Thyroid gland (tissue), 4 donors: ENCODE data around the gene EPHA8.

Source experiments
- POLR2A ChIP-seq, 2 donors: fragments of 450-650 bp; IDR thresholded peaks; one replicate each; pipeline ENCODE4 v1.6.1; 2017; ENCODE audit warnings: antibody characterized with exemption in 2 of 2, mild to moderate bottlenecking in 2 of 2, moderate library complexity in 1 of 2
- TF ChIP-seq, protein P1 (sequence below), 6 experiments: fragments of 200-600 bp in 3 of 6; fragments of 450-650 bp in 3 of 6; sonication (generic) in 3 of 6; IDR thresholded peaks; one replicate each; pipeline ENCODE4 v1.5.1; 2016 to 2019; ENCODE audit warnings: antibody characterized with exemption in 6 of 6, mild to moderate bottlenecking in 2 of 6, inconsistent platforms in 1 of 6, moderate library complexity in 1 of 6

DNA sequence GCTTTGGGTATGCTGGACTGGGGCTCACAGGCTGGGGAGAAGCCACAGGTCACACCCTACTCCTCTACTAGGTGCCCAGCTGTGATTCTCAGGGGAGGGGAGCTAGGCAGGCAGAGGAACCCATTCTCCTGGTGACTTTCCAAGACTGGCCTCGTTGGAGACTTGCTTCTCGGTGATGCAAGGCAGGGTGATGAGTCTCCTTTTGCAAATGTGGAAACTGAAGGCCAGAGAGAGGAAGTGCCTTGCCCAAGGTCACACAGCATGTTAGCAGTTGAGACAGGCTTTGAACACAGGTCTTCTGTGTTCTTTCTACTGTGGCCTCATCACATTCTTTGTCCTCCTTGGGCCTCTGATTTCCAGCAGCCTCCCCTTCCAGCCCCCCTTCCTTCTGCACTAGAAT, 52.6 kb downstream of the EPHA8 start:
- TF ChIP-seq, protein P1, sequence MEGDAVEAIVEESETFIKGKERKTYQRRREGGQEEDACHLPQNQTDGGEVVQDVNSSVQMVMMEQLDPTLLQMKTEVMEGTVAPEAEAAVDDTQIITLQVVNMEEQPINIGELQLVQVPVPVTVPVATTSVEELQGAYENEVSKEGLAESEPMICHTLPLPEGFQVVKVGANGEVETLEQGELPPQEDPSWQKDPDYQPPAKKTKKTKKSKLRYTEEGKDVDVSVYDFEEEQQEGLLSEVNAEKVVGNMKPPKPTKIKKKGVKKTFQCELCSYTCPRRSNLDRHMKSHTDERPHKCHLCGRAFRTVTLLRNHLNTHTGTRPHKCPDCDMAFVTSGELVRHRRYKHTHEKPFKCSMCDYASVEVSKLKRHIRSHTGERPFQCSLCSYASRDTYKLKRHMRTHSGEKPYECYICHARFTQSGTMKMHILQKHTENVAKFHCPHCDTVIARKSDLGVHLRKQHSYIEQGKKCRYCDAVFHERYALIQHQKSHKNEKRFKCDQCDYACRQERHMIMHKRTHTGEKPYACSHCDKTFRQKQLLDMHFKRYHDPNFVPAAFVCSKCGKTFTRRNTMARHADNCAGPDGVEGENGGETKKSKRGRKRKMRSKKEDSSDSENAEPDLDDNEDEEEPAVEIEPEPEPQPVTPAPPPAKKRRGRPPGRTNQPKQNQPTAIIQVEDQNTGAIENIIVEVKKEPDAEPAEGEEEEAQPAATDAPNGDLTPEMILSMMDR (IDR thresholded peaks at IDR 0.05), result no peak
- TF ChIP-seq POLR2A (IDR thresholded peaks at IDR 0.05), result no peak
